GM12801 (cell line): ENCODE measurements around the gene SH2B2.

ENCODE experiments used
- CTCF ChIP-seq: IDR thresholded peaks from one replicate; pipeline ENCODE4 v1.5.1; 2011; ENCODE audit warnings: control low read depth; ENCODE audit not compliant: insufficient read length; ENCODE audit errors: extremely low read depth

SH2B2 gene

DNA sequence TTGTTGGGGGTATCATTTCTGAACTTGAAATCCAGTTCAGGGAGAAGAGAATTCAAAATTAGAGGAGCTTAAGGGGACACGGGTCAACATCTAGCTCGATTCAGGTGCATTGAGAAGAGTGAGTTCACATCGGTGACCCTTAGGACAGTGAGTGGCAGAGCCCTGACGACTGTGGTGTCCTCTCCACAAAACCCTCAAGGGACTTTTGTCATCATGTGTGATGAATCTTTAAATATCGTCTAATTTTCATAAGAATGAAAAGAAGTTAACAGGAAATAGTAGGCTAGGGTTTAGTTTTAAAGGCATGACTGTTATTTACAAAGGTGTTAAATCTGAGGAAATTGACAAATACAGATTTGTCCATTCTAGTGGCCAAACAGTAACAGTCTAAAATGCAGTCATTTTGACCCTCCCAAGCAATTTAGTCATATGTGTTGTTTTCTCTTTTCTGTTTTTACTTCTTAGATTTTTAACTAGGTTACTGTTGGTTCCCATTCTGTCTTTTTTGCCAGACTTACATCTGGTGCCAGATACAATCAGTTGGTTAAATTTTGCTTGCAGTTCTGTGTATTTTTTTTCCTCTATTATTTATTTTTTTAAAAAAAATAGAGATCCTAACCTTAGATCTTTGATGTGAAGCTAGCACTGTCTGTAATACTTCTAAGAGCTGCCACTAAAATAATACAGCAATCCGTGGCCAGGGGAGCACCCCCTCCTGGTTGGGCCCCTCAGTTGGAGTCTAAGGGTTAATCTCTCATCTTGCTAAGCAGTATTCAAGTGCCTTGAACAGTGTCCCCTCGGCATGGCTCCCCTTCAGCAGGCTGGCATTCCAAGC, 34.9 kb upstream of the SH2B2 start:
- no peak for TF ChIP-seq CTCF

DNA sequence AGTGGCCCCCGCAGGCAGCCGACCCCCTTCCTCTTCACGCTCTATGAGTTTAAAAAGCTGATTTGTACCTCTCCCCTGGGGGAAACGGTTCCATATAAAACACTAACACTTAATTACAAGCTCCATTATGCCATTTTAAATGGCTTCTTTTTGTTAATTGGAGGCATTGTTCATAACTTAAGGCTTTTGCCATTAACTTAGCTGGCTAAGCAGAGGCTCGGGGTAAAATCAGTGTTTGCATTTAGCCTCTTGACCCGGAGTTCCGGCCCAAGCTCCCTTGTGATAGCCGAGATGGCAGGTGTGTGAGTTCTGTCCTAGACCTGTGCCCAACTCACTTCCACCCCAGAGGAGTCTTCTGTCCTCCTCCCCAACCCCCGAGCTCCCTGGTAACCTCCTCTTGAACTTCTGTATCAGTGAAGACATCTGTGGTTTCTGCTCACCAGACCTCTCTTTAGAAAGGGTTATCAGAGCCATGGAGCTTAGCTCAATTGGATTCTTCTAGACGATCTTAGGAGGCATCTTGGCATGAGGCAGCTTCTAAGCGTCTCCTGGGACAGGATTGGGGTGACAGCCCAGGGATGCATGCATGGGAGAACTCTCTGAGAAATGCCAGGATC, 34.2 kb upstream of the SH2B2 start:
- TF ChIP-seq CTCF, result no peak

GRCh38 chr7:102253066-102253972, 33.3 kb upstream of the SH2B2 start:
- TF ChIP-seq CTCF, result no peak

GRCh38 chr7:102253973-102254370, 32.7 kb upstream of the SH2B2 start:
- TF ChIP-seq CTCF, result no peak

DNA sequence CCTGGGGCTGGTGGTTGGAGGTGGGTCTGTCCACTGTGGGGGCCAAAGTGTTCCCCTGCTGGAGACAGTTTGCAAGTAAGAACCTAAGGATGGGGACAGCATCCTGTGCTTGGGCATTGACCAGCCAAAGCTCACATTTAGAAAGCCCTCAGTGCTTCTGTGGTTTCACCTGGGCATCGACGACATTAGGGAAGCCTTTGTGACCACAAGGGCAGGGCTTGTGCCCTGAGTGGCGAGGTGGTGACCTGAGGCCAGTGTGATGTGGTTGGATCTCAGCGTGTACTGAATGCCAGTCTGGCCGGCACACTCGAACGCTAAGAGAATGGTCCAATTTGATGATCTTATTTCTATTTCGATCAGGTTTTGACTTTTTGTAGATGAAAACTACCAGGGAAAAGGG, 32.1 kb upstream of the SH2B2 start:
- TF ChIP-seq CTCF, result no peak

DNA sequence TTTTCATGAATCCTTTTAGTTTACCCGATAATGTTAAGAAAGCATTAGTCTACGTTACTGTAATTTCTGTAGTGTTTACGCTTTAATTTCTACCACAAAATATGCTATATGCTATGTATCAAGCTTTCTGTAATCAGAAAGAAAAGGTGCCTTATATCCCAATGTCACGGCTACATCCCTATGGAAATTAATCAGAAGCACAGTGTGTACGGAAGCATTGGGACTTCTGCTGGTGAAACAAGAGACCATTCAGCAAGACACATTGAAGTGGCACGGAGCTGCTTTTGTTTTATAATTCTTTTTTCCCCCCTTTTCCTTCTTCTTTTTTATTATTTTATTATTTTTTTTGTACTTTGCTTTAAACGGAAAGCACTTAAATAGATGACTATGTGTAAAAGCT, 31.2 kb upstream of the SH2B2 start:
- TF ChIP-seq CTCF, result no peak

- TF ChIP-seq CTCF, result no peak
Observed at GRCh38 chr7:102255916-102256315, 30.8 kb upstream of the SH2B2 start.
